ENCODE results near the gene C12orf76. TPM values are rescaled to one million over a fixed set of nuclear protein-coding genes. Genes with fewer than 3 reads are reported as not detected.

The C12orf76 gene
- total and polyA plus RNA-seq, 9 of the 15 experiments (the other 6 are each of a cell fraction or from before 2014, with no cell fraction given), result 6.3 to 38.6 (median 12.3) TPM

DNA sequence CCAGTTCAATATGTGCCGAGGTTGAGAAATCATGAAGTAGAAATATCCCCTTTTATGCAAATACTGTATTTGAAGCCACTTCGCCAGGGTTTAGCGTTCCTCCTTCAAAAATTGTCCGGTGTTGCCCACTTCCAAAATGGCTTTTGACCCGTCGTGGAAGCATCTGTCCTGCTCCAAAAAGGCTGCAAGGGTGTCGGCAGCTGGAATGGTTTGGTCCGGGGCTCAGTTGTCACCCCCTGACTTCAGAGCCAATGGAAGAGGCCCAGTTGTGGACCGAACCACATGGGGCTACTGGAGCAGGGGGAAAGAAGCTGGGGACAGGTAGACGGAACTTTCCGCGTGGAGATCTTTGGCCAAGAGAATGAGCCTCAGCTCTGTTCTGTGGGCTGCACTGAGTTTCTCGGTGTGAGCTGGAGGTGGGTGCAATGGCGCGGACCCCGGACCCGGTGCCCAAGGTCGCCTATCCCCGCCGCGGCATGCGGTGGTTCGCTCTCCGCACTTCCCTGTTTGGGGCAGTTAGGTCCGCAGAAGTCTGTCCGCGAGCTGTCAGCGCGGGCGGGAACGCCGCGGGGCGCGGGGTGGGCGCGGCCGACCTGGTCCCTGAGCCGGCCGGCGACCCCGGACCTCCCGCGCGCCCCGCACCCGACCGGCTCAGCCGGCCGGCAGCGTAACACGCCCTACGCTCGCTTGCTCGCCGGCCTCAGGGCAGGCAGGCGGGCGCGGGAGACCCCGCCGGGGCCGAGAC is 49.2 kb downstream of the C12orf76 start, which contains the start of gene ANKRD13A (continued):
- TF ChIP-seq, protein P1, sequence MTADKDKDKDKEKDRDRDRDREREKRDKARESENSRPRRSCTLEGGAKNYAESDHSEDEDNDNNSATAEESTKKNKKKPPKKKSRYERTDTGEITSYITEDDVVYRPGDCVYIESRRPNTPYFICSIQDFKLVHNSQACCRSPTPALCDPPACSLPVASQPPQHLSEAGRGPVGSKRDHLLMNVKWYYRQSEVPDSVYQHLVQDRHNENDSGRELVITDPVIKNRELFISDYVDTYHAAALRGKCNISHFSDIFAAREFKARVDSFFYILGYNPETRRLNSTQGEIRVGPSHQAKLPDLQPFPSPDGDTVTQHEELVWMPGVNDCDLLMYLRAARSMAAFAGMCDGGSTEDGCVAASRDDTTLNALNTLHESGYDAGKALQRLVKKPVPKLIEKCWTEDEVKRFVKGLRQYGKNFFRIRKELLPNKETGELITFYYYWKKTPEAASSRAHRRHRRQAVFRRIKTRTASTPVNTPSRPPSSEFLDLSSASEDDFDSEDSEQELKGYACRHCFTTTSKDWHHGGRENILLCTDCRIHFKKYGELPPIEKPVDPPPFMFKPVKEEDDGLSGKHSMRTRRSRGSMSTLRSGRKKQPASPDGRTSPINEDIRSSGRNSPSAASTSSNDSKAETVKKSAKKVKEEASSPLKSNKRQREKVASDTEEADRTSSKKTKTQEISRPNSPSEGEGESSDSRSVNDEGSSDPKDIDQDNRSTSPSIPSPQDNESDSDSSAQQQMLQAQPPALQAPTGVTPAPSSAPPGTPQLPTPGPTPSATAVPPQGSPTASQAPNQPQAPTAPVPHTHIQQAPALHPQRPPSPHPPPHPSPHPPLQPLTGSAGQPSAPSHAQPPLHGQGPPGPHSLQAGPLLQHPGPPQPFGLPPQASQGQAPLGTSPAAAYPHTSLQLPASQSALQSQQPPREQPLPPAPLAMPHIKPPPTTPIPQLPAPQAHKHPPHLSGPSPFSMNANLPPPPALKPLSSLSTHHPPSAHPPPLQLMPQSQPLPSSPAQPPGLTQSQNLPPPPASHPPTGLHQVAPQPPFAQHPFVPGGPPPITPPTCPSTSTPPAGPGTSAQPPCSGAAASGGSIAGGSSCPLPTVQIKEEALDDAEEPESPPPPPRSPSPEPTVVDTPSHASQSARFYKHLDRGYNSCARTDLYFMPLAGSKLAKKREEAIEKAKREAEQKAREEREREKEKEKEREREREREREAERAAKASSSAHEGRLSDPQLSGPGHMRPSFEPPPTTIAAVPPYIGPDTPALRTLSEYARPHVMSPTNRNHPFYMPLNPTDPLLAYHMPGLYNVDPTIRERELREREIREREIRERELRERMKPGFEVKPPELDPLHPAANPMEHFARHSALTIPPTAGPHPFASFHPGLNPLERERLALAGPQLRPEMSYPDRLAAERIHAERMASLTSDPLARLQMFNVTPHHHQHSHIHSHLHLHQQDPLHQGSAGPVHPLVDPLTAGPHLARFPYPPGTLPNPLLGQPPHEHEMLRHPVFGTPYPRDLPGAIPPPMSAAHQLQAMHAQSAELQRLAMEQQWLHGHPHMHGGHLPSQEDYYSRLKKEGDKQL (CRISPR knock-in tag; IDR thresholded peaks at IDR 0.05; ENCODE audit: borderline replicate concordance), result no peak
- TF ChIP-seq TEAD2 (tag; IDR thresholded peaks at IDR 0.05) (no peak), TOE1 (IDR thresholded peaks at IDR 0.05; ENCODE audit: borderline replicate concordance) (peak; percentile 100), TOE1 (CRISPR knock-in tag; IDR thresholded peaks at IDR 0.05; ENCODE audit: borderline replicate concordance, low read depth) (peak; percentile 86), ELK3 (CRISPR knock-in tag; IDR thresholded peaks at IDR 0.05) (no peak), ZFP30 (CRISPR knock-in tag; IDR thresholded peaks at IDR 0.05; ENCODE audit: borderline replicate concordance) (no peak), ZNF408 (CRISPR knock-in tag; IDR thresholded peaks at IDR 0.05; ENCODE audit: low read depth) (no peak), ZKSCAN1 (IDR thresholded peaks at IDR 0.05; ENCODE audit: low read depth, low read length) (no peak), KLF16 (IDR thresholded peaks at IDR 0.05) (no peak; the same call in 1 of the 2 replicates), ARID3B (CRISPR knock-in tag; IDR thresholded peaks at IDR 0.05; ENCODE audit: borderline replicate concordance) (no peak)
- TF ChIP-seq, protein P2, sequence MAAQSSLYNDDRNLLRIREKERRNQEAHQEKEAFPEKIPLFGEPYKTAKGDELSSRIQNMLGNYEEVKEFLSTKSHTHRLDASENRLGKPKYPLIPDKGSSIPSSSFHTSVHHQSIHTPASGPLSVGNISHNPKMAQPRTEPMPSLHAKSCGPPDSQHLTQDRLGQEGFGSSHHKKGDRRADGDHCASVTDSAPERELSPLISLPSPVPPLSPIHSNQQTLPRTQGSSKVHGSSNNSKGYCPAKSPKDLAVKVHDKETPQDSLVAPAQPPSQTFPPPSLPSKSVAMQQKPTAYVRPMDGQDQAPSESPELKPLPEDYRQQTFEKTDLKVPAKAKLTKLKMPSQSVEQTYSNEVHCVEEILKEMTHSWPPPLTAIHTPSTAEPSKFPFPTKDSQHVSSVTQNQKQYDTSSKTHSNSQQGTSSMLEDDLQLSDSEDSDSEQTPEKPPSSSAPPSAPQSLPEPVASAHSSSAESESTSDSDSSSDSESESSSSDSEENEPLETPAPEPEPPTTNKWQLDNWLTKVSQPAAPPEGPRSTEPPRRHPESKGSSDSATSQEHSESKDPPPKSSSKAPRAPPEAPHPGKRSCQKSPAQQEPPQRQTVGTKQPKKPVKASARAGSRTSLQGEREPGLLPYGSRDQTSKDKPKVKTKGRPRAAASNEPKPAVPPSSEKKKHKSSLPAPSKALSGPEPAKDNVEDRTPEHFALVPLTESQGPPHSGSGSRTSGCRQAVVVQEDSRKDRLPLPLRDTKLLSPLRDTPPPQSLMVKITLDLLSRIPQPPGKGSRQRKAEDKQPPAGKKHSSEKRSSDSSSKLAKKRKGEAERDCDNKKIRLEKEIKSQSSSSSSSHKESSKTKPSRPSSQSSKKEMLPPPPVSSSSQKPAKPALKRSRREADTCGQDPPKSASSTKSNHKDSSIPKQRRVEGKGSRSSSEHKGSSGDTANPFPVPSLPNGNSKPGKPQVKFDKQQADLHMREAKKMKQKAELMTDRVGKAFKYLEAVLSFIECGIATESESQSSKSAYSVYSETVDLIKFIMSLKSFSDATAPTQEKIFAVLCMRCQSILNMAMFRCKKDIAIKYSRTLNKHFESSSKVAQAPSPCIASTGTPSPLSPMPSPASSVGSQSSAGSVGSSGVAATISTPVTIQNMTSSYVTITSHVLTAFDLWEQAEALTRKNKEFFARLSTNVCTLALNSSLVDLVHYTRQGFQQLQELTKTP (IDR thresholded peaks at IDR 0.05; ENCODE audit: low read depth in 1 of 2, partially characterized antibody in 2 of 2), result peak; percentile 33 to 85

Measured in K562 (cell line).